DOHH2 (cell line): ENCODE data around the gene SOX3.

Experiments
- H3F3A ChIP-seq: fragments of 200-600 bp; sonication (generic), shearing (Covaris generic); 2 replicates; pipeline ENCODE4 v1.6.0; 2016; ENCODE audit warnings: antibody characterized with exemption, mild to moderate bottlenecking; ENCODE audit not compliant: control insufficient read depth, insufficient read depth
- H3K27ac ChIP-seq: fragments of 200-600 bp; sonication (generic); 2 replicates; pipeline ENCODE4 v1.5.1; 2014; ENCODE audit warnings: low read depth, mild to moderate bottlenecking, low read length, moderate library complexity
- H3K27me3 ChIP-seq: fragments of 200-600 bp; sonication (generic); 2 replicates; pipeline ENCODE4 v1.6.1; 2014; ENCODE audit warnings: mild to moderate bottlenecking, low read length, mixed read lengths; ENCODE audit not compliant: control insufficient read depth
- H3K36me3 ChIP-seq: fragments of 200-600 bp; sonication (generic); 2 replicates; pipeline ENCODE4 v1.6.1; 2014; ENCODE audit warnings: mild to moderate bottlenecking, low read length, moderate library complexity, mixed read lengths; ENCODE audit not compliant: control insufficient read depth
- H3K4me1 ChIP-seq: fragments of 200-600 bp; sonication (generic); 2 replicates; pipeline ENCODE4 v1.6.1; 2014; ENCODE audit warnings: mild to moderate bottlenecking, low read length, mixed read lengths; ENCODE audit not compliant: control insufficient read depth
- H3K4me2 ChIP-seq: fragments of 200-600 bp; sonication (generic); 2 replicates; pipeline ENCODE4 v1.6.0; 2014; ENCODE audit warnings: mild to moderate bottlenecking, low read length, moderate library complexity
- H3K4me3 ChIP-seq: fragments of 200-600 bp; sonication (generic); 2 replicates; pipeline ENCODE4 v1.5.1; 2014; ENCODE audit warnings: mild to moderate bottlenecking, low read length, mixed read lengths
- H3K79me2 ChIP-seq: fragments of 200-600 bp; sonication (generic); 2 replicates; pipeline ENCODE4 v1.6.1; 2014; ENCODE audit warnings: mild to moderate bottlenecking, low read length, mixed read lengths; ENCODE audit not compliant: control insufficient read depth
- H3K9me2 ChIP-seq: fragments of 200-600 bp; sonication (generic); replicated peaks from 2 replicates; pipeline ENCODE4 v1.6.1; 2014; ENCODE audit warnings: mild to moderate bottlenecking, low read length, mixed read lengths; ENCODE audit not compliant: control insufficient read depth
- H3K9me3 ChIP-seq: fragments of 200-600 bp; sonication (generic); 2 replicates; pipeline ENCODE4 v1.6.1; 2014; ENCODE audit warnings: antibody characterized with exemption, low read length, mixed read lengths; ENCODE audit not compliant: control insufficient read depth, insufficient read depth
- H4K20me1 ChIP-seq: fragments of 200-600 bp; sonication (generic); 2 replicates; pipeline ENCODE4 v1.6.0; 2014; ENCODE audit warnings: low read depth, mild to moderate bottlenecking, antibody characterized with exemption, low read length, moderate library complexity; ENCODE audit not compliant: control insufficient read depth, insufficient read depth
- CTCF ChIP-seq: fragments of 200-600 bp; sonication (generic); IDR thresholded peaks from one replicate; pipeline ENCODE4 v1.5.1; 2014; ENCODE audit warnings: antibody characterized with exemption, mild to moderate bottlenecking, low read depth, low read length; ENCODE audit not compliant: poor library complexity, severe bottlenecking
- EZH2phosphoT487 ChIP-seq: fragments of 200-600 bp; sonication (generic); IDR thresholded peaks from 2 replicates; pipeline ENCODE4 v1.6.1; 2017; ENCODE audit warnings: borderline replicate concordance, mild to moderate bottlenecking, antibody characterized with exemption, low read length, moderate library complexity, mixed read lengths

The SOX3 gene

GRCh38 chrX:140525448-140525847 lies 20.6 kb upstream of the SOX3 start:
- Histone ChIP-seq H3K27me3 (no peaks in the 10 kb centered on the region), H3K27ac (no peak overlapping the region), H3K4me2 (no peak overlapping the region)

GRCh38 chrX:140524556-140524955 lies 19.7 kb upstream of the SOX3 start:
- H3K4me3 ChIP-seq, result no peak overlapping the region
- no peaks in the 10 kb centered on the region for H3K9me3 ChIP-seq
- no peak overlapping the region for H3K4me2 ChIP-seq
- no peaks in the 10 kb centered on the region for H3K36me3 ChIP-seq
- no peaks in the 10 kb centered on the region for H3K4me1 ChIP-seq
- H3F3A ChIP-seq, result no peaks in the 10 kb centered on the region
- no peaks in the 10 kb centered on the region for H3K27me3 ChIP-seq
- H4K20me1 ChIP-seq, result no peaks in the 10 kb centered on the region
- no peaks in the 10 kb centered on the region for H3K79me2 ChIP-seq
- no peak overlapping the region for H3K27ac ChIP-seq
- TF ChIP-seq EZH2phosphoT487 (no peak), CTCF (no peak)
- no peaks in the 10 kb centered on the region for H3K9me2 ChIP-seq

More at GRCh38 chrX:140525448-140525847, 20.6 kb upstream of the SOX3 start:
- Histone ChIP-seq H3K9me3 (no peaks in the 10 kb centered on the region), H4K20me1 (no peaks in the 10 kb centered on the region), H3K79me2 (no peaks in the 10 kb centered on the region), H3K4me3 (no peak overlapping the region), H3F3A (no peaks in the 10 kb centered on the region), H3K9me2 (no peaks in the 10 kb centered on the region), H3K4me1 (no peaks in the 10 kb centered on the region), H3K36me3 (no peaks in the 10 kb centered on the region)
- no peak for TF ChIP-seq EZH2phosphoT487
- TF ChIP-seq CTCF, result no peak

DNA sequence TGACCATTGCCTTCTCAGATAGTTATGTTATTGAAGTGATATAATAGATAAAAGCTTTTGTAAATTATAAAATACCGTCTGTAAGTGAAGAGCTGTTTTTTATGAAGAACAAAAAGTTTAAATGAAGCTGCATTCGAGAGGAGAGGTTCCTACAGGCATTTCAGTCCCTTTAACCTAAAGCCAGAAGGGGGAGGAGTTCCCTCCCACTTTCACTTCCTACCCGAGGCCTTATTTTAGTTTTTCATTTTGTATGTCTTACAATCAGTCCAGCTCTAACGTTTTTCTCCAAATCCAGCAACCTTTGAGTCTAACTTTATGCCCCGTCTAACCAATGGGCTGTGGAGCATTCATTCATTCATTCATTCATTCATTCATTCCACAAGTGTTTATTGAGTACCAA lies 16.5 kb upstream of the SOX3 start:
- H3K36me3 ChIP-seq, result no peaks in the 10 kb centered on the region
- H3F3A ChIP-seq, result no peaks in the 10 kb centered on the region
- no peaks in the 10 kb centered on the region for H3K79me2 ChIP-seq
- H3K9me2 ChIP-seq, result no peaks in the 10 kb centered on the region
- no peak for TF ChIP-seq CTCF
- no peak overlapping the region for H3K27ac ChIP-seq
- no peaks in the 10 kb centered on the region for H4K20me1 ChIP-seq
- no peaks in the 10 kb centered on the region for H3K27me3 ChIP-seq
- H3K9me3 ChIP-seq, result no peaks in the 10 kb centered on the region
- H3K4me3 ChIP-seq, result no peak overlapping the region
- no peaks in the 10 kb centered on the region for H3K4me1 ChIP-seq
- no peak overlapping the region for H3K4me2 ChIP-seq

DNA sequence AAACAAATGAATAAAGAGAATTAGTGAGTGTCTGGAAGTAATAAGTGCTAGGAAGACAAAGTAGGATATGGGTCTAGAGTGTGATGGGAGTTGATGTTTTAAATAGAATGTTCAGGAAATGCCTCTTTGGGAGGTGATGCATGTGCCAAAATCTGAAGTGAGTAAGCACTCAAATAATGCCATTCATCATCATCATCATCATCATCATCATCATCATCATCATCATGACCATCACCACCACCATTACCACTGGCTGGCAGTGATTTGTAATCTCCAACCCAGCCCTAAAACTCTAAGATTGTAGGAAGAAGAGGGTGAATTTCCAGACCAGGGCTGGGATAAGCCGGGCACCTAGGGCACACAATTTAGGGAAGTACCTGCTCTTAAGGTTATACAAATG lies 9.7 kb upstream of the SOX3 start:
- H3K79me2 ChIP-seq, result no peaks in the 10 kb centered on the region
- no peak overlapping the region for H3K27ac ChIP-seq
- H3K4me2 ChIP-seq, result no peak overlapping the region
- TF ChIP-seq CTCF (no peak), EZH2phosphoT487 (no peak)
- H3K4me1 ChIP-seq, result no peaks in the 10 kb centered on the region
- no peaks in the 10 kb centered on the region for H3K27me3 ChIP-seq
- no peaks in the 10 kb centered on the region for H3K9me3 ChIP-seq
- no peaks in the 10 kb centered on the region for H3F3A ChIP-seq
- no peaks in the 10 kb centered on the region for H4K20me1 ChIP-seq
- no peaks in the 10 kb centered on the region for H3K9me2 ChIP-seq
- H3K4me3 ChIP-seq, result no peak overlapping the region
- H3K36me3 ChIP-seq, result no peaks in the 10 kb centered on the region
